ENCODE data around the gene QSOX1. TPM values are rescaled to one million over a fixed set of nuclear protein-coding genes. Genes with fewer than 3 reads are reported as not detected.
A peak's percentile ranks its signal among the peaks of the same experiment; 100 is the strongest.

QSOX1 gene
- total and polyA plus RNA-seq, 4 donors: 170 to 537 (median 256) TPM

GRCh38 chr1:180252638-180253536, 98.2 kb downstream of the QSOX1 start:
- TF ChIP-seq CTCF (IDR thresholded peaks at IDR 0.05; ENCODE audit: control extremely low read depth, extremely low read depth): peak; percentile 59
- Histone ChIP-seq H3K9ac (ENCODE audit: insufficient read depth in 1 of 2, low read length in 2 of 2) (no peak overlapping the region), H3K4me3 (no peak overlapping the region), H3K27me3 (ENCODE audit: control insufficient read depth in 3 of 3, insufficient read depth in 3 of 3, low read length in 2 of 3) (peaks cover 2 to 4% (median 3%) of the 10 kb centered on the region in 3 donors), H3K9me3 (ENCODE audit: control insufficient read depth in 4 of 4, insufficient read depth in 3 of 4, low read length in 3 of 4) (peaks cover 0 to 2% (median 0%) of the 10 kb centered on the region in 4 donors), H3K4me1 (ENCODE audit: control insufficient read depth in 5 of 5, insufficient read depth in 5 of 5, low read length in 5 of 5) (peaks cover 0 to 10% (median 3%) of the 10 kb centered on the region in 5 donors), H3K27ac (ENCODE audit: low read depth in 1 of 2, low read length in 1 of 2) (no peak overlapping the region), H3K36me3 (ENCODE audit: control insufficient read depth in 4 of 4, insufficient read depth in 4 of 4, low read length in 4 of 4) (no peaks in the 10 kb centered on the region)
- ATAC-seq (ENCODE audit: insufficient read depth, low FRiP score) (no peak), DNase-seq (peak in 2 of 3 donors; percentile 34 to 54)
- 67 to 69% methylated on average over 12 of the region's 12 CpGs for WGBS, 2 donors

Other genes with a start within 250 kb of the QSOX1 start
- gene CEP350, start 200.1 kb upstream of the QSOX1 start, total RNA-seq: 10 to 100 TPM; 35.3 to 89.8 TPM
- 10 to 100 TPM in 1 of 2 donors, 1 to 10 TPM in 1; 4.3 to 10.7 TPM for gene CEP350, start 200.1 kb upstream of the QSOX1 start, polyA plus RNA-seq
- gene LHX4, start 75.4 kb downstream of the QSOX1 start, total RNA-seq: under 1 TPM in 1 of 2 donors, not detected in 1; 0.03 TPM
- gene LHX4, start 75.4 kb downstream of the QSOX1 start, polyA plus RNA-seq: under 1 TPM; 0.02 TPM

Data from lung (tissue), 12 donors.